Small intestine (tissue), 7 donors: ENCODE measurements around the gene ADAP1. TPM values are rescaled to one million over a fixed set of nuclear protein-coding genes. Genes with fewer than 3 reads are reported as not detected.

Source experiments
- DNase-seq, 2 donors: peaks; one replicate each; pipeline versions ENCODE4 v3.0.0 to v3.0.0-alpha.2; 2013
- FAIRE-seq: peaks from 2 replicates; lab custom pipeline; 2012; peaks lifted over from hg19 to GRCh38; lab: Jason Lieb, UNC
- H3K27ac ChIP-seq, 3 donors: one replicate each; pipeline ENCODE4 v1.5.1; 2013; ENCODE audit warnings: low read length in 2 of 3, mild to moderate bottlenecking in 2 of 3, control low read depth in 1 of 3, inconsistent platforms in 1 of 3, low read depth in 1 of 3, moderate library complexity in 1 of 3
- H3K27me3 ChIP-seq, 3 donors: one replicate each; pipeline ENCODE4 v1.6.1; 2013; ENCODE audit warnings: low read length in 3 of 3, inconsistent platforms in 1 of 3; ENCODE audit not compliant: control insufficient read depth in 3 of 3, insufficient read depth in 3 of 3
- H3K36me3 ChIP-seq, 3 donors: one replicate each; pipeline ENCODE4 v1.6.1; 2013; ENCODE audit warnings: low read length in 3 of 3, inconsistent platforms in 1 of 3, low read depth in 1 of 3, mild to moderate bottlenecking in 1 of 3, moderate library complexity in 1 of 3; ENCODE audit not compliant: control insufficient read depth in 3 of 3, insufficient read depth in 2 of 3
- H3K4me1 ChIP-seq, 3 donors: one replicate each; pipeline ENCODE4 v1.6.1; 2013; ENCODE audit warnings: low read length in 2 of 3, inconsistent platforms in 1 of 3, low read depth in 1 of 3, mild to moderate bottlenecking in 1 of 3, moderate library complexity in 1 of 3; ENCODE audit not compliant: control insufficient read depth in 3 of 3, insufficient read depth in 2 of 3
- H3K4me3 ChIP-seq, 3 donors: one replicate each; pipeline ENCODE4 v1.5.1; 2013; ENCODE audit warnings: low read length in 3 of 3, control low read depth in 1 of 3, inconsistent platforms in 1 of 3, low read depth in 1 of 3, mild to moderate bottlenecking in 1 of 3, moderate library complexity in 1 of 3
- H3K9me3 ChIP-seq, 2 donors: one replicate each; pipeline ENCODE4 v1.6.1; 2013; ENCODE audit warnings: low read depth in 1 of 2, low read length in 1 of 2; ENCODE audit not compliant: control insufficient read depth in 2 of 2, insufficient read depth in 1 of 2
- WGBS, 3 donors: extraction: QIAGEN DNeasy Blood & Tissue Kit; methylation state at CpG; one replicate each; pipeline ENCODE4 v1.1.7; 2013; 5-methylcytosine and 5-hydroxymethylcytosine counted together
- polyA plus RNA-seq, 4 donors: library from polyadenylated mRNA; stranded (reverse) in 3 of 4; unstranded in 1 of 4; fragments of 200-250 nt in 3 of 4; fragments of 120-200 nt in 1 of 4; gene quantifications; one replicate each; pipeline versions ENCODE4 v1.2.1 to v1.2.3, GENCODE V29; 2013
- donor health status: healthy with polysubstance abuse.
- donor health status: control.
- donor health status: control.
- donor health status: Bipolar disorder and iron deficiency.
- donor health status: healthy.

The ADAP1 gene
- polyA plus RNA-seq, 4 donors = 69.2 to 113 (median 86.7) TPM

DNA sequence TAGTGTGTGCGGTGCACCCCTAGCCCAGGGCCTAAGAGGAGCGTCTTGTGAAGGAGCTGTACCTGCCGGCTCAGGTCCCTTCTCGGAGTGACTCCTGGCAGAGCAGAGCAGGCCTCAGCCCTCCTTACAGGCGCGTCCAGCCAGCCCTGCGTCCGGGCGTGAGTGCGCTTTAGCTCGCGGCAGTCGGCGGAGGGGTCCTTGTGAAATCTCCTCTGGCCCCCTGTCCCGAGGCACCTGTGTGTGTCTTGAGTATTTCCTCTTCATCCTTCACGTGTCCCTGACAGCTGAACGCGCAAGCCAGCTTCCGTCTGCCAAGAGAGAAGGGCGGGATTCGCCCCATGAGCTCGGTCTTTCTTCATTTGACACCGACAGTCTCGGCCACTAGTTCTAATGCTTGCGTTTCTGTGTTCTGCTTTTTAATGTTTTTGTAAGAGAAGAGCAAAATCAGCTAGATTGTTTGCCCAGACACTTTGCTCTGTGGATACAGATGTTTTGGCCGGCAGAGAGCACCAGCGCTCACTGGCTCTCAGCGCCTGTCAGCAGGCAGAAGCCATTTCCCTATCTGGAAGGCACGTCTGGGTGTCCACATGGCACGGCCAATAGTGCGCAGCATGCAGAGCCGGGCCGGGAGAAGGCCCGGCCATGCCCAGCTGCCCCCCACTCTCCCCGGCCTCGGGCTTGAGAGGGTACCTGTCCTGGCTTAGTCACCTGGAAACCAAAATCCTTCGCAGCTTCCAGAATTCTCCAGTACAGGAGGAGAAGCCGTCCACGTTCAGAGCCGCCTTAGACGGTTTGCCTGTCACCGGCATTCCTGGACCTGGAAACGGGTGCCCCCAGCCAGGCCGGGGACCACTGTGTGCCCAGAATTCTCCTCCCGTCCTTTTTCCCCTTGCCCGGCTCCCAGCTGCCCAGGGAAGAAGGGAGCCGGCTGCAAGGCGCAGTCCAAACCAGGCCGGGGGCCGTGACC lies 71.1 kb downstream of the ADAP1 start:
- DNase-seq (no peak), FAIRE-seq (no peak)
- peaks cover 0 to 92% (median 4%) of the 10 kb centered on the region in 3 donors for H3K36me3 ChIP-seq
- H3K27me3 ChIP-seq = no peaks in the 10 kb centered on the region
- no peak overlapping the region for H3K4me3 ChIP-seq
- WGBS, 3 donors = 84 to 90% (median 85%) methylated on average over 49 to 50 of the region's 50 CpGs
- H3K27ac ChIP-seq = no peak overlapping the region
- H3K9me3 ChIP-seq = no peaks in the 10 kb centered on the region
- peaks cover 0 to 4% (median 0%) of the 10 kb centered on the region in 3 donors for H3K4me1 ChIP-seq

DNA sequence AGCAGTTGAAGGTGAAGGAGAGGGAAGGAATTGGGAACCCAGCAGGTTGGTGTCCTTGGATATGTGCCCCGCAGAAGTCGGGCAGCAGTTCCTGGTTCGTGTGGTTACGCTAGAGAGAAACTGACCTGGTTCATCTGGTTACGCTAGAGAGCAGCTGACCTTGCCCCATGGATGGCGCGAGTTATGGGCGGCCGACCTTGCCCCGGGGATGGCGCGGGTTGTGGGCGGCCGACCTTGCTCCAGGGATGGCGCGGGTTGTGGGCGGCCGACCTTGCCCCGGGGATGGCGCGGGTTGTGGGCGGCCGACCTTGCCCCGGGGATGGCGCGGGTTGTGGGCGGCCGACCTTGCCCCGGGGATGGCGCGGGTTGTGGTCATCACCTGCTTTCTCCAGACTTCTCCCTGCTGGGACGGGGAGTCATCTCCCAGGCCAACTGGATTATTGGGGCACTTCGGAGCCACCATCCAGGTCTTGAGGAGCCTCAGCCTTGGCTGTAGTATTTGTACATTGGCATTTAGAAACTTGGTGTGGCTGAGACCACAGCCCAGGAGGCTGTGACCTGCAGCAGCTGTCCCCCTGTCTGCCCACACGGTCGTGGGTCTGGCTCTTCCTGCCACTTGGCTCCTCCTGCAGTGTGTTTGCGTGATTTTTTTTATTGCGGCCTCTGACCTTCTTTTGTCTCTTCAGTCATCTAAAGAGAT lies 72.0 kb downstream of the ADAP1 start:
- Histone ChIP-seq H3K27me3 (no peaks in the 10 kb centered on the region), H3K4me1 (peaks cover 0 to 4% (median 0%) of the 10 kb centered on the region in 3 donors), H3K4me3 (no peak overlapping the region), H3K9me3 (no peaks in the 10 kb centered on the region), H3K36me3 (peaks cover 0 to 88% (median 4%) of the 10 kb centered on the region in 3 donors), H3K27ac (no peak overlapping the region)
- DNase-seq (no peak), FAIRE-seq (no peak)
- WGBS, 3 donors = 87 to 92% (median 90%) methylated on average over 32 to 37 of the region's 37 CpGs

DNA sequence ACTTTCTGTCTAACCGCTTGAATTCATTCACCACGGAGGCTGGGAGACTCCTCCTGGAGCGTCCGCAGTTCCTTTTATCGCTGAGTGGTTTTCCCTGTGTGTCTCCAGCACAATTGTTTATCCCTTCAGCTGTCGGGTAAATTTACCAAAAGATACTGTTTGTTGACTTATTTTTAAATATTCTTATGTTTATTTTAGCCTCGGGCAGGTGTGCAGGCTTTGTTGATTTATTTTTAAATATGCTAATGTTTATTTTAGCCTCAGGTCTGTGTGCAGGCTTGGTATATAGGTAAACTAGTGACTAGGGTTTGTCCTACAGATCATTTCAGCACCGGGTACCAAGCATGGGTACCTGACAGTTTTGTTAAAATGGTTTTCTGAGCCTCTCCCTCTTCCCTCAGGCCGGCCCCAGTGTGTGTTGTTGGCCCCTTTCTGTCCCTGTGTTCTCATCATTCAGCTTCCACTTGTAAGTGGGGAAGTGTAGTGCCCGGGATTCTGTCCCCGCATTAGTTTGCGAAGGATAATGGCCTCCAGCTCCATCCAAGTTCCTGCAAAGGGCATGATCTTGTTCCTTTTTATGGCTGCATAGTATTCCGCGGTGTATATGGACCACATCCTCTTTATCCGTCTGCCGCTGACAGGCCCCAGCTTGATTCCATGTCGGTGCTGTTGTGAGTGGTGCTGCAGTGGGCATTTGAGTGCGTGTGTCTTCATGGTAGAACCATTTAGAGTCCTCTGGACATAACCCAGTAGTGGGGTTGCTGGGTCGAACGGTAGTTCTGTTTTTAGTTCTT lies 72.8 kb downstream of the ADAP1 start:
- no peak overlapping the region for H3K4me3 ChIP-seq
- H3K36me3 ChIP-seq = peaks cover 0 to 80% (median 0%) of the 10 kb centered on the region in 3 donors
- FAIRE-seq = no peak
- H3K9me3 ChIP-seq = no peaks in the 10 kb centered on the region
- no peak for DNase-seq
- H3K4me1 ChIP-seq = peaks cover 0 to 4% (median 0%) of the 10 kb centered on the region in 3 donors
- no peak overlapping the region for H3K27ac ChIP-seq
- no peaks in the 10 kb centered on the region for H3K27me3 ChIP-seq
- 92 to 94% (median 92%) methylated on average over 20 of the region's 20 CpGs for WGBS, 3 donors

DNA sequence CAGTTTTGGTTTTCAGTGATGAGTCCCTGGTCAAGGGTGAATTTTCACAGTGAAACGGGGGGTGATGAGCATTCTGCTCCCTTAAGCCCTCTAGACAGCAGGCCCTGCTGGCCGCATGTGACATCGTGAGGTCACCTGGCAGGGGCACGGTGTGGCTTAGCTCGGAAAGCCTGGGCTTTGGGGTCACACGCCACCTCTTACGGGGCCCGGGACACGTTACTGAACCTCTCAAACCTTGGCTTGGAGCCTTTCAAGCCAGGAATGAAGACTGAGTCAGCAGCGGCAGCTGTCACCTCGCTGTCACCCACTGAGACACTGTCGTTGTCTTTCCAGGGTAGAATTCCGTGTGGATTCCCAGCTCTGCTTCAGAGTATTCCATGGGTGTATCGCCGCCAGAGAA lies 74.0 kb downstream of the ADAP1 start:
- no peak for FAIRE-seq
- H3K4me1 ChIP-seq = peaks cover 0 to 10% (median 0%) of the 10 kb centered on the region in 3 donors
- DNase-seq = no peak
- H3K4me3 ChIP-seq = no peak overlapping the region
- WGBS, 3 donors = 85 to 90% (median 87%) methylated on average over 15 of the region's 15 CpGs
- H3K27ac ChIP-seq = no peak overlapping the region
- no peaks in the 10 kb centered on the region for H3K27me3 ChIP-seq
- H3K9me3 ChIP-seq = no peaks in the 10 kb centered on the region
- H3K36me3 ChIP-seq = peaks cover 0 to 72% (median 0%) of the 10 kb centered on the region in 3 donors

- Histone ChIP-seq H3K27ac (no peak overlapping the region), H3K4me1 (peaks cover 0 to 12% (median 0%) of the 10 kb centered on the region in 3 donors), H3K27me3 (no peaks in the 10 kb centered on the region), H3K9me3 (no peaks in the 10 kb centered on the region), H3K4me3 (no peak overlapping the region), H3K36me3 (peaks cover 0 to 72% (median 0%) of the 10 kb centered on the region in 3 donors)
- DNase-seq (no peak), FAIRE-seq (no peak)
- 84 to 87% (median 84%) methylated on average over 14 of the region's 14 CpGs for WGBS, 3 donors
These were observed 74.8 kb downstream of the ADAP1 start for GRCh38 chr7:879706-880105.

- H3K27ac ChIP-seq = no peak overlapping the region
- FAIRE-seq = no peak
These were observed 75.4 kb downstream of the ADAP1 start for GRCh38 chr7:879093-879492.

DNA sequence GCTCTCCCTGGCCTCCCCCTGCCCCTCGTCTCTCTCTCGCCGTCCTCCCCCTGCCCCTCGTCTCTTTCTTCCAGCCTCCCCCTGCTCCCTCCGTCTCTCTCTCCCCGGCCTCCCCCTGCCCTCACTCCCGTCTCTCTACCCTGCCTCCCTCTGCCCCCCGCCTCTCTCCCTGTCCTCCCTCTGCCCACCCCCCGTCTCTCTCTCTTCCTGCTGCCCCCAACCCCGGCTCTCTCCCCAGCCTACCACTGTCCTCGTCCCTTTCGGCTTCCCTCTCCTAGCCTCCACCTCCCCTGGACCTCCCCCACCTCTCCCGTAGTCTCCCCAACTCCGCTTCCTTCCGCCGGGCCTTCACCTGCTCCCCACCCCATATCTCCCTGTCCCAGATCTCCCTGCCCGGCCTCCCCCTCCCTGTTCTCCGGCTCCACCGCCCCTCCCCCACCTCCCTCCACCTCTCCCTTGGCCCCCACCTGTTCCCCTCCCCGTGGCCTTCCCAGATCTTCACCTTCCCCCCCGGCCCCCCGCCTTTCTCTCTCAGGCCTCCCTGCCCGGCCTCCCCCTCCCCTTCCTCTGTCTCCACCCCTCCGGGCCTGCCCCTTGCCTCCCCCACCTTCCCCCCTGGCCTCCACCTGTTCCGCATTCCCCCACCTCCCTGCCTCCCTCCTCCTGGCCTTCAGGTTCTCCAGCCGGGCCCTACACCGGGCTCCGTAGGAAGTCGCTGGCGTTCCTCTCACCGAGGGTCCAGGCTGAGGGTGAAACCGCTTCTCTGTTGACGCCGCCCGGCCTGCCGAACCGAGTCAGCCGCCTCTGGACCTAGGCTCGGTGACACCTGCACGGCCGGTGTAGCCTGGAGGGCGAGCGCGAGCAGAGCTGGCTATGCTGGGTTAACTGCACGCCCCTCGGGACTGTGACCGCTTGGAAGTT lies 76.9 kb downstream of the ADAP1 start:
- H3K36me3 ChIP-seq = peaks cover 0 to 62% (median 0%) of the 10 kb centered on the region in 3 donors
- H3K4me3 ChIP-seq = peak overlapping the region; percentile 93 to 95 (median 94)
- DNase-seq = peak; percentile 55 to 73
- H3K4me1 ChIP-seq = peaks cover 0 to 15% (median 0%) of the 10 kb centered on the region in 3 donors
- no peak for FAIRE-seq
- peak overlapping the region; percentile 84 to 95 (median 89) for H3K27ac ChIP-seq
- no peaks in the 10 kb centered on the region for H3K9me3 ChIP-seq
- H3K27me3 ChIP-seq = no peaks in the 10 kb centered on the region
- WGBS, 3 donors = 8 to 11% (median 9%) methylated on average over 45 to 47 of the region's 47 CpGs

More at GRCh38 chr7:879093-879492, 75.4 kb downstream of the ADAP1 start:
- Histone ChIP-seq H3K4me1 (peaks cover 0 to 12% (median 0%) of the 10 kb centered on the region in 3 donors), H3K9me3 (no peaks in the 10 kb centered on the region), H3K27me3 (no peaks in the 10 kb centered on the region), H3K36me3 (peaks cover 0 to 66% (median 0%) of the 10 kb centered on the region in 3 donors), H3K4me3 (no peak overlapping the region)
- DNase-seq = no peak
- 84 to 92% (median 86%) methylated on average over 15 of the region's 15 CpGs for WGBS, 3 donors
